Lower lobe of right lung (tissue), 2 donors: ENCODE data around the gene DUSP7. TPM values are rescaled to one million over a fixed set of nuclear protein-coding genes. Genes with fewer than 3 reads are reported as not detected.

Experiments
- ATAC-seq, 2 donors: fragments of 200-7000 bp; cut with Tn5 transposase; one replicate each; pipeline ENCODE4 v1.9.1; 2020 to 2022; ENCODE audit warnings: mild to moderate bottlenecking in 2 of 2, moderate library complexity in 2 of 2
- DNase-seq: peaks from one replicate; pipeline ENCODE4 v3.0.0-alpha.2; 2020
- H3K27ac ChIP-seq: fragments of 200-600 bp; one replicate; pipeline ENCODE4 v1.8.0; 2022
- H3K27me3 ChIP-seq: fragments of 200-600 bp; one replicate; pipeline ENCODE4 v1.8.0; 2022; ENCODE audit warnings: low read depth
- H3K36me3 ChIP-seq: fragments of 200-600 bp; one replicate; pipeline ENCODE4 v1.8.0; 2022; ENCODE audit warnings: mild to moderate bottlenecking
- H3K4me1 ChIP-seq: fragments of 200-600 bp; one replicate; pipeline ENCODE4 v1.8.0; 2022
- H3K4me3 ChIP-seq: fragments of 200-600 bp; one replicate; pipeline ENCODE4 v1.8.0; 2022; ENCODE audit warnings: mild to moderate bottlenecking
- H3K9me3 ChIP-seq: fragments of 200-600 bp; one replicate; pipeline ENCODE4 v1.8.0; 2022
- intact Hi-C: fragments of 100-400 bp; cut with DNase I; formaldehyde crosslinking; loops from one replicate; pipeline ENCODE4 v1.11.0; 2022
- total RNA-seq: library from RNA; stranded (reverse); fragmentation: NEBNext Ultra II Directional; extraction: Animal tissue kit (Norgen Biotek cat#: 25700); gene quantifications from one replicate; pipeline ENCODE4 v1.2.1, GENCODE V29; 2021
- TF ChIP-seq, protein P1 (sequence below): fragments of 200-600 bp; IDR thresholded peaks from one replicate; pipeline ENCODE4 v1.8.0; 2022; ENCODE audit warnings: antibody characterized with exemption, mild to moderate bottlenecking
- donor health status: DM: no; HTN: yes; CAD: no; lungs with severe emphysema.

DUSP7 gene
- total RNA-seq, 1 donor from 2014 or later = 28.8 TPM

DNA sequence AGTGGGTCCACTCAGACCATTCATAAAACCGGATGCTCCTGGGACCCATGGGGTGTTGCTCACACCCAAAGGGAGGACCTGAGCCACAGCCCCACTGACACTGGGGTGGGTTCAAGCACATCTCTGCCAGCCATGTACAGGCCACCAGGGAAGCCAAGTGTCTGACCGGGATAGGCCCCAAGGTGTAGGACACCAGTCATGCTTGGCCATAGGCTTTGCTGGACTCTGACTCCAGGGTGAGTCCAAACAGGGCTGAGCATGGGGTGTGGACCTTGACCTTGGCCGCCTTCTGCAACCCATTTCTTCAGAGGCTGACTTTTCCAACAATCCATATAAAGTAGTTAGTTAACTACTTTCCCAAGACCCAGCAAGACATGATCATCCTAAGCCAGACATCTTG, 31.4 kb upstream of the DUSP7 start:
- H3K4me1 ChIP-seq = peaks cover 37% of the 10 kb centered on the region
- intact Hi-C loops = no loop called here
- ATAC-seq (no peak), DNase-seq (peak; percentile 15)
- no peak overlapping the region for H3K4me3 ChIP-seq
- no peaks in the 10 kb centered on the region for H3K9me3 ChIP-seq
- H3K27ac ChIP-seq = no peak overlapping the region
- TF ChIP-seq, protein P1, sequence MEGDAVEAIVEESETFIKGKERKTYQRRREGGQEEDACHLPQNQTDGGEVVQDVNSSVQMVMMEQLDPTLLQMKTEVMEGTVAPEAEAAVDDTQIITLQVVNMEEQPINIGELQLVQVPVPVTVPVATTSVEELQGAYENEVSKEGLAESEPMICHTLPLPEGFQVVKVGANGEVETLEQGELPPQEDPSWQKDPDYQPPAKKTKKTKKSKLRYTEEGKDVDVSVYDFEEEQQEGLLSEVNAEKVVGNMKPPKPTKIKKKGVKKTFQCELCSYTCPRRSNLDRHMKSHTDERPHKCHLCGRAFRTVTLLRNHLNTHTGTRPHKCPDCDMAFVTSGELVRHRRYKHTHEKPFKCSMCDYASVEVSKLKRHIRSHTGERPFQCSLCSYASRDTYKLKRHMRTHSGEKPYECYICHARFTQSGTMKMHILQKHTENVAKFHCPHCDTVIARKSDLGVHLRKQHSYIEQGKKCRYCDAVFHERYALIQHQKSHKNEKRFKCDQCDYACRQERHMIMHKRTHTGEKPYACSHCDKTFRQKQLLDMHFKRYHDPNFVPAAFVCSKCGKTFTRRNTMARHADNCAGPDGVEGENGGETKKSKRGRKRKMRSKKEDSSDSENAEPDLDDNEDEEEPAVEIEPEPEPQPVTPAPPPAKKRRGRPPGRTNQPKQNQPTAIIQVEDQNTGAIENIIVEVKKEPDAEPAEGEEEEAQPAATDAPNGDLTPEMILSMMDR = no peak
- H3K27me3 ChIP-seq = no peaks in the 10 kb centered on the region
- no peaks in the 10 kb centered on the region for H3K36me3 ChIP-seq

DNA sequence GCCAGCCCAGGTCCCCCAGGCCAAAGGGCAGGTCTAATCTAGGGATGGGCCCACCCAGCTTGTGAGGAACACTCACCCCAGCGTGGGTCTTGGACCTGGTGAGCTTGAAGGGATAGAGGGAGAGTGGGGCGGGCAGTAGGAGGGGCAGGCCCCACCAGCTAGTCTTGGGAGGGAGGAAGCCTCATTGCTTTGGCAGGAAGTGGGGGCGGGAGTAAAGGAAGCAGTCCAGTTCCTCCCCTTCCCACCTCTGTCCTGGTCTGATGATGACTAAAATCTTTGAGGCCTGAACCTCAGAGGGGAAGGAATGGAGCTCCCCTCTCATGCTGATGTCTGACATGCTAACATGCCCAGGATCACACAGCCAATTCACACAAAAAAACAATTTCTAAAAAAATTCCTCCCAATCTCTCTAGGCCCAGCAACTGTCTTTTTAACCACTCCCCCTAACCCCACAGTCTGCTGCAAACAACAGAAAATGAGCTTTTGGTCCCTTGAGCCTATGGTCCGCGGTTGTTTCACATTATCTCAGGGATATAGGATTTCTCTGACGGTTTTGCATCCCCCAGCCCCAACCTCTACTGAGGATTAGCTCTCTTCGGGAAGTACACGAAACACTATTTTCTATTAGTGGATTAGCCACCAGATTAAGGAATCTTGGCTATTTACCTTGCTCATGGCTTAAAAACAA, 30.7 kb upstream of the DUSP7 start:
- TF ChIP-seq, protein P1 = no peak
- Histone ChIP-seq H3K4me3 (no peak overlapping the region), H3K36me3 (no peaks in the 10 kb centered on the region), H3K27ac (no peak overlapping the region), H3K4me1 (peaks cover 37% of the 10 kb centered on the region), H3K9me3 (no peaks in the 10 kb centered on the region), H3K27me3 (no peaks in the 10 kb centered on the region)
- DNase-seq = peak; percentile 56
- intact Hi-C loops = no loop called here
- ATAC-seq = peak in 1 of 2 donors; percentile 21

DNA sequence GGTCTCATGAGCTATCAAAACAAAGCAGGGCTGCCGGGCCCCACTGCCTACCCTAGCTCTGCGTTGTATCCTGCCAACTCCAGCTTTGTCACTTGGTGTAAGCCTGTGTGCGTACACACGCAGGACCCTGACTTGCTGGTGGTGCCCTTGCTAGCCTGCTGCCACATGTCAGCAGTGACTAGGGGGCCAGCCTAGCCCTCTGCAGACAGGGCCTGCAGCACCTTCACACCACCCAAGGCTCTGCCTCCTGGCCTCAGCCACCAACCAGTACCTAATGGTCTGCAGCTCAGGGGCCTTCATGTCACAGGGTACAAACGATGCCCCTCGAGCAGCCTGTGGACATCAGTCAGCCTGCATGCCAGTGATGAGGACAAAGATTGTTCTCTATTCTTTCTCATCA, 30.1 kb upstream of the DUSP7 start:
- ATAC-seq = no peak
- H3K36me3 ChIP-seq = no peaks in the 10 kb centered on the region
- no peak overlapping the region for H3K4me3 ChIP-seq
- H3K27ac ChIP-seq = no peak overlapping the region
- DNase-seq = peak; percentile 18
- TF ChIP-seq, protein P1 = no peak
- no peaks in the 10 kb centered on the region for H3K27me3 ChIP-seq
- intact Hi-C loops = no loop called here
- H3K4me1 ChIP-seq = peaks cover 37% of the 10 kb centered on the region
- H3K9me3 ChIP-seq = no peaks in the 10 kb centered on the region

DNA sequence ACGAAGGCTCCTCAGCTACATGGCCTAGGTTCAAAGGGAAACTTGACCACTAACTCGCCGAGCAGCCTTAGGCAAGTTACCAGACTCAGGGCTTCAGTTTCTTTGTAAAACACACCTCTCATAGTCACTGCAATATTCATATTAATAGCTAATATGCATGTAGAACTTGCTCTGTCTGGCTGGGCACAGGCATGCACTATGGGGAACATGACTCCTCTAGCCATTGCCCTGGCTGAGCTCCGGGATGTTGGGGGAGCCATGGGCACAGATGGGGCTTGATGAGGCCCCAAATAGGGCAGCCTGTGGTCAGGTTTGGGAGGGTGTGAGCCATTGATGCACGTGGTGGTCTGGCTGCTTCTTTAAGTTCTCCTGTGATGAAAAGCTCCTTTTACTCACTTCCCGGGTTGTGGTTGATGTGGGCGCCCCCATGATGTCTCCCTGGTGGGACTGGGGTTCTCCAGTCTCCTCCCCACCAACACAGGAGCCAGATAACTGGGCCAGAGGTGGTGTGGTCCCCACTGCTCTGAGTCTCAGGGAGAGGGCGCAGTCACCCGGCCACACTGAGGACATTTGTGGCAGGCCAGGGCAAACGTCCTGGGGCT, 29.4 kb upstream of the DUSP7 start:
- ATAC-seq = no peak
- Histone ChIP-seq H3K4me1 (peaks cover 30% of the 10 kb centered on the region), H3K4me3 (no peak overlapping the region), H3K27me3 (no peaks in the 10 kb centered on the region), H3K9me3 (no peaks in the 10 kb centered on the region), H3K27ac (no peak overlapping the region), H3K36me3 (no peaks in the 10 kb centered on the region)
- intact Hi-C loops = no loop called here
- peak; percentile 34 for DNase-seq
- TF ChIP-seq, protein P1 = no peak

DNA sequence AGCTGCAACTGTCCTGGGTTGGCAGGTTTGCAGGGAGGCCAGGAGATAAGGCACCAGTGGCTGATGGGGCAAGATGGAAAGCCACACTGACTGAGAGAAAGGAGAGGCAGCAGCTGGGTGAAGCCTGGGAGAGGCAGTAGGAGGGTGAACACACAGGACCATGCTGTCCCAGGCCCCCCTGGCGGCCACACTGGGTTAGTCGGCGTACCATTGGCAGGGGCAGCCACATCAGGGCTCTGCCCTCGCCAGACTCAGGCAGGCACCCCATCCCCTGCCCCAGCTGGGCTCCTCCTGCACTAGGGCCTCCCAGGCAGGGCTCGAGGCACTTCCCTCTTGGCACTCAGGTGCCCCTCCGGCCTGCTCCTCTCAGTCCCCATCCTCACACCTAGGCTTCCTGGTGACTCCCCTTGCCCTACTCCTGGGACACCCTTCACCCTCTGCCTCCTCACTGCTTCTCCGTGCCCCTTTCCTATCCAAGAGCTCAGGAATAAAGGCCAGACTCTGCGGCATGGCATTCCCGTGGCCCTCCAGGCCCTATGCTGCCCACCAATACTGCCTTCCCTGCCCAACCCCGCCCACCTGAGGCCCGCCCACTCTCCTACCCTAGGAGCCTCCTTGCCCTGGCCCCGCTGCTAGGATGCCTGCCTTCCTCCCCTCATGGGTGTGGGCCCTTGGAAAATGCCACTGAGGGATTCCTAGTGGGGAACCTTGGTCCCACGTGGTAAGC, 28.7 kb upstream of the DUSP7 start:
- Histone ChIP-seq H3K27ac (no peak overlapping the region), H3K36me3 (no peaks in the 10 kb centered on the region), H3K27me3 (no peaks in the 10 kb centered on the region), H3K9me3 (no peaks in the 10 kb centered on the region), H3K4me1 (peaks cover 23% of the 10 kb centered on the region), H3K4me3 (no peak overlapping the region)
- TF ChIP-seq, protein P1 = no peak
- ATAC-seq = no peak
- DNase-seq = peak; percentile 41
- intact Hi-C loops = no loop called here
